CD4-positive, alpha-beta T cell treated with Interleukin-4 for 1 hour (primary cell): ENCODE data around the gene CCDC71L.
"Not testable (repeated sequence)": the region's sequence is repeated elsewhere in the genome, so short reads cannot be mapped to it uniquely, and the experiment has no call there.

Experiments used
- DNase-seq, 2 donors: peaks; one replicate each; pipeline ENCODE4 v3.0.0-alpha.2; 2020 to 2022

CCDC71L gene

DNA sequence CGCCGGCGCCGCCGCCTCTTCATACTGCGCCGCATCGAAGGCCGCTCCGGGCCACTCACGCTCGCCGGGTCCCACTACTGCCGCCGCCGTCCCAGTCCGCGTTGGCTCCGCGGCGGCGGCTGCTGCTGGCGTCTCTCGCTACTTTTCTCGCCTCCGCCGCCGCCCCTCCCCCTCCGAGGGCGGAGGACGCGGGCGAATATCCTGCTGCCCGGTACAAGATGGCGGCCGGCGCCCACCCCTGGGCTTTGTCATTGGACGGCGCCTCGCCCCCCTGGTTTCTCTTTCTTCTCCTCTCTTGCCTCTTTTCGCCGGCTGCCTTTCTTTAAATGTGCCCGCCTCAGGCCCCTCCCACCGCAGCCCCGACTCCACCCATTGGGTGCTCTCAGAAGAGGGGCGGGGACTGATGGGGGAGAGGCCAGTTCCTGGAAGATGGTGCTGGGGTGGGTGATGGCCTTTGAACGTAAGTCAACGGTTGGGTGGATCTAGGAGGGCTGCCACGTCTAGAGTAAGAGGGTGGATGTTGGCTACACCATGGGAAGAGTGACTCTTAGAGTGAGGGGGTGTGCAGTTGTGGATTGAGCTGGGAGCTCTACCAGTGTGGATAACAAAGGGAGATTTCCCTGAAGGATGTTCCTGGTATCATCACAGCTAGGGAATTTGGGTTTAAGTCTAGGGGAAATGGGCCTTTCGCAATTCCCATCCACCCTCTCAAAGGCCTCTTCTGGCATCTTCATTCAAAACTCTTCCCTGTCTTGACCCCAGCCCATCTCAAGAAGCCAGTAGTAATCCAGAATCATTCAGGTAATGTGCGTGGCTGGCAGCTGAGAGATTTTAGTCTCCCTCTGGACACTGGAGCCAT is at the start of gene CCDC71L:
TSS of gene CCDC71L (minus strand) at position 297 of the 859 bp plus-strand sequence. CDS start at position 35, 262 bp downstream.
- peak; percentile 95 to 96 for DNase-seq

DNA sequence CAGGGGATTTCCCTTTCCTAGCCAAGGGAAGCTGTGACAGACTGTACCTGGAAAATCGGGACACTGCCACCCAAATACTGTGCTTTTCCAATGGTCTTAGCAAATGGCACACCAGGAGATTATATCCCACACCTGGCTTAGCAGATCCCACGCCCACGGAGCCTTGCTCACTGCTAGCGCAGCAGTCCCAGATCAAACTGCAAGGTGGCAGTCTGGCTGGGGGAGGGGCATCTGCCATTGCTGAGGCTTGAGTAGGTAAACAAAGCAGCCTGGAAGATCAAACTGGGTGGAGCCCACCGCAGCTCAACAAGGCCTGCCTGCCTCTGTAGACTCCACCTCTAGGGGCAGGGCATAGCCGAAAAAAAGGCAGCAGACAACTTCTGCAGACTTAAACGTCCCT is 48.6 kb upstream of the CCDC71L start:
- not testable (repeated sequence) for DNase-seq

DNA sequence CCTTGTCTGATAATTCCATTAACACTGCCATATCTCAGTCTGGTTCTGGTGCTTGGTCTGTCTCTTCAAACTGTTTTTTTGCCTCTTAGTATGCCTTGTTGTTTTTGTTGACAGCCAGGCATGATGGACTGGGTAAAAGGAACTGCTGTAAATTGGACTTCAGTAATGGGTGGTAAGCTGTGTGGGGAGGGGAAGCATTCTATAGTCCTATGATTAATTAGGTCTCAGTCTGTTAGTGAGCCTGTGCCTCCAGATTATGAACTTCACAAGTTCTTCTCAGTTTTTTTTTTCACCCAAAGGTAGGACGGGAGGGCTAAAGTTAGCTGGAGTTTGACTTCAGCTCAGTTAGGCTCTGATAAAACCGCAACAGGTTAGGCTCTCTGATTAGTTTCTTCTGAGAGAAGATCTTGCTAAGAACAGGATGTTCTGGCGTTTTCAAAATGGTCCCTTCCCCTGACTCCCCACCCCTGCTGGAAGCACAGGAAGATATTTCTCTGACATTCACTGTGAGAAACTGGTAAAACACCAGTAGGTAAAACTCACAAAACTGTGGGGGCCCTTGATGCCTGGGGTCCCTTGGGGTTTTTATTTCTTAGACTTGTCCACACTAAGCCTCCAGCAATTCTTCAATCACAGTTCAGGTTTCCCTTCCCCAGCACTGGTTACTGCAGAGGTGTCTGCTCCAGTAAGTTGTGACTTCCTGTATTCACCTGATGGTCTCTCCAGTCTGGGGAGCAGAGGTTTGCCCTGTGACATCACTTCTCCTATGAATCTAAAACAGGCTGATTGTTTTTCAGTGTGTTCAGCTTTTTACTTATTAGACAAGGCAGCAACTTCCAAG is 43.3 kb upstream of the CCDC71L start:
- peak in 1 of 2 donors; percentile 25 for DNase-seq

DNA sequence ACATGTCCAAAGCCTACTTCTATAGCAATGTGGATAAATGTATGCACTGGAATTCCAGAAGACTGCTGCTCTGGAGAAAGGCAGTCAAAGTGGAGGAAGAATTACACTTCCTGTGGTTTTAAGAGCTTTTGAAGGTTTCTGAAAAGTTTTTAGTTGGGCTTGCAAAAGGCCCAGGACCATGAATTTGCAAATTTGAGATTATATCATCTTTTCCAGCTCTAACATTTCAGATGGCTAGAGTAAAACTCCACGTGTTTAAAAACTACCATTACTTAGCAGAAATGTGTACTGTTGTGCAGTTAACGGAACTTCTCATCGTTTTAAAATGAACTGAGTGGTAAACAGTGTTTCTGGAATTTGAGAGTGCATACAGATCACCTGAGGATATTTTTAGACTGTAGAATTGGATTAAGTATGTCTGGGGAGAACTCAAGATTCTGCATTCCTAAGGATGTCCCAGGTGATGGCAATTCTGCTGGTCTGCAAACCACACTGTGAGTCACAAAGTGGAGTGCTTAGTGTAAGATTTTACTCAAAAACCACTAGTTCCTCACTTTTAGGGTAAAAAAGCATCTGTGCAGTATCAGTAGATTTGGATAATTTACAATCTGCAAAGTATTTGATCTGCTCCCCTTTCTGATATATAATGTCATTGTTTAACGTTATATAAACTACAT is 32.9 kb upstream of the CCDC71L start:
- DNase-seq = no peak

DNA sequence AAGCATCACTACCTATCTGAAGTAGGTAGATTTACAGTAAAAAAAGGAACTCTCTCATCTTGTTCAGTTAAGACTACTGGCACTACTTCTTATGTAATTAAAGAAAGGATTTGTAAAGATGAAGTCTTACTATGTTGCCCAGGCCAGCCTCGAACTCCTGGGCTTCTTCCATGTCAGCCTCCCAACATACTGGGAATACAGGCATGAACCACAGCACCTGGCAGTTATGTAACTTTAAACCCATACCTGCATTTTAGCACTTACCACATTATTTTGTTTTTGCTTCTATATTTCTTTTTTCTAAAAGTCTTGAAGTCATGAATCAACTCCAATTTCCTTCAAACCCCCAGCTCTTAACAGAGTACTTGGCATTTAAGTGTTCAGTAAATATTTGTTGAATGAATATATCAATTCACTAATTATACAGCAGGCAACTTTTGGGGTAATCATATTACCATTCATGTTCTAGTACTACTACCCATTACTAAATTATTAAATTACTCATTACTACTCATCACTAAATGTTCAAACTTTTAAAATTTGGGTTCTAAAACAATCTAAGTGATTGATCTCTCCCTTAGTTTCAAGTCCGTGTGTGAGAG is 31.6 kb upstream of the CCDC71L start:
- no peak for DNase-seq

DNA sequence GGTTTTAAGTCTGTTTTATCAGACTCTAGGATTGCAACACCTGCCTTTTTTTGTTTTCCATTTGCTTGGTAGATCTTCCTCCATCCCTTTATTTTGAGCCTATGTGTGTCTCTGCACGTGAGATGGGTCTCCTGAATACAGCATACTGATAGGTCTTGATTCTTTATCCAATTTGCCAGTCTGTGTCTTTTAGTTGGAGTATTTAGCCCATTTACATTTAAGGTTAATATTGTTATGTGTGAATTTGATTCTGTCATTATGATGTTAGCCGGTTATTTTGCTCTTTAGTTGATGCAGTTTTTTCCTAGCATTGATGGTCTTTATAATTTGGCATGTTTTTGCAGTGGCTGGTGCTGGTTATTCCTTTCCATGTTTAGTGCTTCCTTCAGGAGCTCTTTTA is 27.2 kb upstream of the CCDC71L start:
- DNase-seq = not testable (repeated sequence)

DNA sequence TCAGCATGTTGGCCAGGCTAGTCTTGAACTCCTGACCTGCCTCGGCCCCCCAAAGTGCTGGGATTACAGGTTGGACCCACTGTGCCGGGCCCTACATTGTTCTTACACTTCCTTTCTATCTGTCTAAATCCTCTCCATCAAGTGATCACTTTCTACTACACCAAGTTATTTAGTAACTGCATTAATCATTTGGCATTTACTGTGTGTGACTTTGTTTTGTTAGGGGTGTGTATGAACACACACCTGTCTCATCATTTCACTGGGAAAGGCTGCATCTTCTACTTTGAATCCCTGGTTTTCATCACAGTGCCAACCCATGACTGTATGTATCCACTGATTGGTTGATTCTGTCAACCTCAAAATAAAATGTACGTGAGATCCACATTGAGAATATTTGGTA is 23.0 kb upstream of the CCDC71L start:
- no peak for DNase-seq

DNA sequence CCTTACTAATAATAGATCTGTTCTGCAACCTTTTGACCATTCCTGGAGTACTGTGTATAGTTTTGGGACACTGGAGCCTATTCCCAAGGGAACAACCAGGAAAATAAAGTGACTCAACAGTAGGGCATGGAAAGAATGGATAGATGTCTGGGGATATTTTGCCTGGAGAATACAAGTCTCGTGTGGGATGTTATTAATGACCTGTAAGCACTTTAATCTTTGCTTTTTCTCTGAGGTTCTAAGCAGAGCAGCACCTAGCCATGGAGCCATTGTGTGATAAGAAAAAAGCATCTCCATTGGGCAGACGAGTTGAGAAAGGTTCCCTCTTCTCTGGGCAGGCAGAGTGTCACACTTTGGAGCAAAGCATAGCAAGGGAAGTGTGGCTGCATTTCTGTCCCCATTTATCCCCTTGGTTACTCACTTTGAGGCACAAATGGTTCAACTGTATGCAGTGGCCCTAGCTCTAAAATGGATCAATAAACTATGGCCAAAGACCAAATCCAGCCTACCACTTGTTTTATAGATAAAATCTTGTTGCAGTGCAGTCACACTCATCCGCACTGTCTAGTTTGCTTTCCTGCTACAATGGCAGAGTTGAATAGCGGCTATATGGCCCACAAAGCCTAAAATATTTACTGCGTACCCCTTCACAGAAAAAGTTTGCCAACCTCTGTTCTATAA is 21.0 kb upstream of the CCDC71L start:
- DNase-seq = no peak

DNA sequence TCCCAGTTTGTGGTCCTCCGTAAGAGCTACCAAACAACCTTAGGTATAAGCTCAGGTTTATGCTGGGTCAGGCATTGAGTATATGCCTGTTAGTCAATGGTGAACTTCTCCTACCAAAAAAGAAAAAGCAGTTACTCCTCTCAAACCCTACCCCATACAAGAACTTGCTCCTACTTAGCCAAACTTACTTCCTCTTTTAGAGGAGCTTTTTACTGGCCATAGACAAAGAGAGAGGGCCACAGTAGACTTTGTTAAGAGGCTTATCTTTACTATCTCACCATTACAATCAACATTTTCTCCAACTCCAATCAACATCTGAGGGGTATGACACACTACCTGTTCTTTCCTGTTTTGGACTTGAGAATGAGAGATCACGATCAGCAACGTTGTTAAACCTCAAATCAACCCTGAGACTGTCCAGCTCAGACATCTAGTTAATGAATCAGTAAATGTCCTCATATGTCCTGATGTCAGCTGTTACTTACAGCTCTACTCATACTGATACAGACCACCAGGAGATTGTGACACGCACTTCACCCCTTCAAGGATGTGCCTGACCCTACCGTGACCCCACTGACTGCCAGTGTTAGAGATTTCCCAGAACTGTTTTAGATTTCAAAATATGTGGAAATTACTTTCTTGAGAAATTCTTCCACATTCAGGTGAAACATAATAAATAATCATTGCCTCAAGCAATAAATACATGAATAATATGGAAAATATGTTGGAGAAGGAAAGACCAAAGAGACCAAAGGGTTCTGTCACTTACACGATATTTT is 18.4 kb upstream of the CCDC71L start:
- DNase-seq = peak in 1 of 2 donors; percentile 39

DNA sequence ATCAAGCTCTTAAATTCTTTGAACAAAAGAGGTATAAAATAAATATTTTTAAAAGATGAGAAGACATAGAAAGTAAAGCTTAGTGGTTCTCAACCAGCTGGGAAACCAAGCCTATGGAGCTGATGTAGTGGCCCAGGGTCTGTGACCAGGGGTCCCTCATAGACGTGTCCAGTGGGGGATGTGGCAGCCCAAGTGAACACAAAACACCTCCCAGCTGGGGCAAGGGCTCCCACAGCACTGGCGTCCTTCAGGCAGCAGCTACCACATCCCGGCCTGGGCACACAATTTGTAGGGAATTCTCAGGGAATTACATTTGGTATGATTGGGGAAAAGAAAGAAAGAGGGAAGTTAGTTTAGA is 17.8 kb upstream of the CCDC71L start:
- DNase-seq = no peak

DNA sequence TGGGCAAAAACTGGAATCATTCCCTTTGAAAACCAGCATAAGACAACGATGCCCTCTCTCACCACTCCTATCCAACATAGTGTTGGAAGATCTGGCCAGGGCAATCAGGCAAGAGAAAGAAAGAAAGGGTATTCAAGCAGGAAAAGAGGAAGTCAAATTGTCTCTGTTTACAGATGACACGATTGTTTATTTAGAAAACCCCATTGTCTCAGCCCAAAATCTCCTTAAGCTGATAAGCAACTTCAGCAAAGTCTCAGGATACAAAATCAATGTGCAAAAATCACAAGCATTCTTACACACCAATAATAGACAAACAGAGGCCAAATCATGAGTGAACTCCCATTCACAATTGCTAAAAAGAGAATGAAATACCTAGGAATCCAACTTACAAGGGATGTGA is 15.5 kb upstream of the CCDC71L start:
- not testable (repeated sequence) for DNase-seq

DNA sequence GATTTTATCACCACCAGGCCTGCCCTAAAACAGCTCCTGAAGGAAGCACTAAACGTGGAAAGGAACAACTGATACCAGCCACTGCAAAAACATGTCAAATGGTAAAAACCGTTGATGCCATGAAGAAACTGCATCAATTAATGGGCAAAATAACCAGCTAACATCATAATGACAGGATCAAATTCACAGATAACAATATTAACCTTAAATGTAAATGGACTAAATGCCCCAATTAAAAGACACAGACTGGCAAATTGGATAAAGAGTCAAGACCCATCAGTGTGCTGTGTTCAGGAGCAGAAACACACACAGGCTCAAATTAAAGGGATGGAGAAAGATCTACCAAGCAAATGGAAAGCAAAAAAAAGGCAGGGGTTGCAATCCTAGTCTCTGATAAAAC is 12.7 kb upstream of the CCDC71L start:
- not testable (repeated sequence) for DNase-seq

DNA sequence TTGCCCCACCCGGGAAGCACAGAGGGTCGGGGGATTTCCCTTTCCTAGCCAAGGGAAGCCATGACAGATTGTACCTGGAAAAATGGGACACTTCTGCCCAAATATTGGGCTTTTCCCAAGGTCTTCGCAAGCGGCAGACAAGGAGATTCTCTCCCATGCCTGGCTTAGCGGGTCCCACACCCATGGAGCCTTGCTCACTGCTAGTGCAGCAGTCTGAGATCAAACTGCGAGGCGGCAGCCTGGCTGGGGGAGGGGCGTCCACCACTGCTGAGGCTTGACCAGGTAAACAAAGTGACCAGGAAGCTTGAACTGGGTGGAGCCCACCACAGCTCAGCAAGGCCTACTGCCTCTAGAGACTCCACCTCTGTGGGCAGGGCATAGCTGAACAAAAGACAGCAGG is 11.0 kb upstream of the CCDC71L start:
- not testable (repeated sequence) for DNase-seq

DNA sequence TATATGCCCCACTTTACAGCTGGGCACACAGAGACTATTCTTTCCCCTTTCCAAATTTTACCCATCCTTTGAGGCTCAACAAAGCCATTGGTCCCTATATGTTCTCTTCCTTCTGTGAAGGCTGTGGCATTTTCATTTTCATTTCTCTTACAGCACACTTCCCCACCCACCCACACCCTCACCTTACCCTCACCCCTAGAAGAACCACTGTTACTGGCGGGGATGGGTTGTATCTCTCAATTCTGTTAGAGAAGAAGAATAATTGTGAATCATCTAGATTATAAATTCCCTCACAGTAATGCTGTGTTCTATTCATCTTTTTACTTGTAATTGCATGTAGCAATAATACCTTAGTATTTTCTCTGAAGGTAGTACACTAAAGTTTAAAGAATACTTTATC is 10.2 kb upstream of the CCDC71L start:
- DNase-seq = no peak

DNA sequence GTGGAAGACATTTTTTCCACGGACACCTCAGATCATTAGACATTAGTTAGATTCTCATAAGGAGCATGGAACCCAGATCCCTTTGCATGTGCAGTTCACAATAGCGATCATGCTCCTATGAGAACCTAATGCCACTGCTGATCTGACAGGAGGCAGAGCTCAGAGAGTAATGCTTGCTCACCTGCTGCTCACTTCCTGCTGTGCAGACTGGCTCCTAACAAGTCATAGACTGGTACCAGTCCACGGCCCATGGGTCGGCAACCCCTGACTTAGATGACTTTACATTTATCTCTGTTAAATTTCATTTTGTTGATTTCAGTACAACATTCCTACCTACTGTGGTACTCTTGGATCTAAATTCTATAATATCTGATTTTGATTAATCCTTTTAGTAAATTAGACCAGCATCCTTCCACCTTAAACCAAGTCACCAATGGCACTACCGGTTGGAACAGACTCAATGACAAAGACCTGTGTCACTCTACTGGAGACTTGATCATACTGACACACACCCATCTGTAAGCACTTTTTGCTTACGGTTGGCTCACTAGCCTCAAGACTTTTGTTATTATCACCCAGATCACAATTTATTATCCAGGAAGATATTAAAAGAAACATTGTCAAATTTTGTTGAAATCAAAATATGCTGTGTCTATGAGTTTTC is 8.0 kb upstream of the CCDC71L start:
- no peak for DNase-seq

DNA sequence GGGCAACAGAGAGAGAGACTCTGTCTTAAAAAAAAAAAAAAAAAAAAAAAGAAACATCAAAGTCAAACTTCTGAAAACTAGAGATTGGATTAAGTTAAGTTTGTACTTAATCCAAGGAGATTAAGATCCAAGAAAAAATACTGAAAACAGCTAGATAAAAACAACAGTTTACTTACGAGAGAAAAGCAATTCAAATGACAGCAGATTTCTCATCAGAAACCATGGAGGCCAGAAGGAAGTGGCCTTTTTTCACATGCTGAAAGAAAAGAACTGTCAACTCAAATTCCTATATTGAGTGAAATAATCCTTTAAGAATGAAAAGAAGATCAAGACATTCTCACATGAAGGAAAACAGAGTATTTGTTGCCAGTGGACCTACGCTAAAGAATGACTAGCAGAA is 5.4 kb upstream of the CCDC71L start:
- no peak for DNase-seq

DNA sequence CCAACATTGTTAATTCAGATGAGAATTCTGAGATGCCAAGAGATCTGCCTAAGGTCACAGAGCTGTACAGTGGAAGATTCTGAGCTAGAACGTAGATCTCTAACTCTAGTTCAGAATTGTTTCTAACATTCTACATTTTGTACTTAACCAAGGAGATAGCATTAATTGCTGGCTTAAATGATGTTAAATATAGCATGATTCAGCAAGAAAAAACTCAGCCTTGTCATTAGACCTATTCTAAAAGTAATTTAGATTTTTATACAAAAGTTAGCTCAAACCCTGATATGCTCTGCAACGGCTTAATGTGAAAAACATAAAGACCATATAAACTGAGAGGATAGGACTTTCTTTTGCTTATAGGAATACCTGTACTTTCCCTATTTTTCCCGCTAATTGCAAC is 3.4 kb upstream of the CCDC71L start:
- no peak for DNase-seq

DNA sequence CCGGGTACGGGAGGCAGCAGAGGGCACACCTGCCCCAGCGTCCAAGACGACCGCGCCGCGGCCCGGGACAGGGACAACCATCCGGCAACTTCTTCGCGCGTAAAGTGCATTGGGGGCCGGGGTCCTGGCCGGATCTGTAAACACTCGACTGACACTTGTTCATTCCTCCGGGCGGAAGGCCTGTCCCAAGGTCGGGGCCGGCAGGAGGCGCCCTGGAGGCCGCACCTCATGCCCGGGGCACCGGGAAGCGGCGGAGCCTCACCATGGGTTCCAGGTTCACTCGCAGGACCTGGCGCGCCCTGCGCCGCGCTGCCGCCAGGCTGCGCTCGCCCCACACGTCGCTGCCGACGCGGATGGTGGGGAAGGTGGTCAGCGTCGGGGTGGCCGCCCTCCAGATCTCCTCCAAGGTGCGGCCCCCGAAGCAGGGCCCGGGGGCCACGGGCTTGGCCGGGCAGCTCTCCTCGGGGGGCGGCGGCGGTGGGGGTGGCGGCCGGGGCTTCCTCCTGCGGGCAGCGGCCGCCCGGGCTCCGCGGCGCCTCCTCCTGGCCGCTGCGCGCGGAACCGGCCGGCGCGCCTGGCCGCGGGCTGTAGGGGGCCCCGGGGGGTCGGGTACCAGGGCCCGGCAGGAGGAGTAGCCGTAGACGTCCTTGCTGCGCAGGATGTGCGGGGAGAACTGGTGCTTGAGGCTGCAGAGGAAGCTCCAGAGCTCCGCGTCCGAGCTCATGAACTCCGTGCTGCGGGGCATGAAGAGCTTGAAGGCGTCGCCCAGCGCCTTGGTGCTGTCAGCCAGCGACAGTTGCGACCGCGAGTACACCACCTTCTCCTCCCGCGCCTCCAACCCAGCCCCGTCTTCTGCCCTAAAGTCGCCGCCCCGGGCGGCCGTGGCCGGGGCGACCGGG is 746 bp downstream of the CCDC71L start:
- peak; percentile 82 to 85 for DNase-seq

DNA sequence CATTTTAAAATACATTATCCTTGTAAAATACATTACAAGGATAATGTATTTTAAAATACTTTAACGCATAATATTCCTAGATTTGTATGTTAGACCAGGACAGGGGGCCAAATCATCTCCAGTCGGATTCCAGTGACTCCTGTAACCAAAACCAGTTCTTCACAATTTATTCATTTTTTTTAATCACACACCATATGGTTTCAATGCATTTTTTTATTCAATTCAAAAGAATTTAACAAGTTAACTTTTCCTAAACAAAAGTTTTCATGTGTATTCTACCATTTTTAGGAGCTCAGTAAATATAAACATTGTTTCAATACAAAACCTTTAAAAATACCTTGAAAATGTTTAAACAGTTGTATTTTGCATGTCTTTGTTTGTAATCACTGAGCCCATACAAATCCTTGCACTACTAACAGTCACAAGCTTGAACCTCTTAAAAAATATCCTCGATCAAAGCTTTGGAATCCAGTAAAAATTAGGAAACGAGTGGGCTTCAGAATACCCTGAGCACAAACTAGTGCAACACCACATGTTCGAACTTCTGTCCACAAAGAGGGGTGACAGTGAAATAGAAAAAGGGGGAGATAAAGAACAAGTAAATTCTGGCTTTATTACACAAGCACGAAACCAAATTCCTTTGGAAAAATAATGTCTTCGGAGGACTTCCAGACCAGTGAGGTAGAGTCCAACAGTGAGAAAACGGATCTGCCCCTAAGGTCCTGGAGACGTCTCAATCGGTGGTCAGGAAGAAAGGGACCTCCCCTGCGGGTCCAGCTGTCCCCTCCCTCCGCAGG is 1.6 kb downstream of the CCDC71L start:
- no peak for DNase-seq
